ENCODE data around the gene KIF27.
A peak's percentile ranks its signal among the peaks of the same experiment; 100 is the strongest.

KIF27 gene

GRCh38 chr9:83940590-83941303 is 19.5 kb upstream of the KIF27 start:
- H3K4me3 ChIP-seq (ENCODE audit: low read depth, low read length) = no peak overlapping the region
- DNase-seq (ENCODE audit: low read depth) = no peak
- TF ChIP-seq CTCF (IDR thresholded peaks at IDR 0.05; ENCODE audit: insufficient read depth, low read depth, low read length, missing control alignments) = no peak

GRCh38 chr9:83937861-83938455 is 16.7 kb upstream of the KIF27 start:
- no peak overlapping the region for H3K4me3 ChIP-seq (ENCODE audit: low read depth, low read length)
- DNase-seq (ENCODE audit: low read depth) = peak; percentile 74
- peak; percentile 52 for TF ChIP-seq CTCF (IDR thresholded peaks at IDR 0.05; ENCODE audit: insufficient read depth, low read depth, low read length, missing control alignments)

- no peak overlapping the region for H3K4me3 ChIP-seq (ENCODE audit: low read depth, low read length)
- no peak for DNase-seq (ENCODE audit: low read depth)
- TF ChIP-seq CTCF (IDR thresholded peaks at IDR 0.05; ENCODE audit: insufficient read depth, low read depth, low read length, missing control alignments) = no peak
These were observed 15.3 kb upstream of the KIF27 start for GRCh38 chr9:83936523-83936922.

- DNase-seq (ENCODE audit: low read depth) = no peak
These were observed 14.2 kb upstream of the KIF27 start for GRCh38 chr9:83935276-83935935.

GRCh38 chr9:83934569-83935275 is 13.5 kb upstream of the KIF27 start:
- no peak for TF ChIP-seq CTCF (IDR thresholded peaks at IDR 0.05; ENCODE audit: insufficient read depth, low read depth, low read length, missing control alignments)
- no peak for DNase-seq (ENCODE audit: low read depth)
- no peak overlapping the region for H3K4me3 ChIP-seq (ENCODE audit: low read depth, low read length)

More at GRCh38 chr9:83935276-83935935, 14.2 kb upstream of the KIF27 start:
- TF ChIP-seq CTCF (IDR thresholded peaks at IDR 0.05; ENCODE audit: insufficient read depth, low read depth, low read length, missing control alignments) = no peak
- no peak overlapping the region for H3K4me3 ChIP-seq (ENCODE audit: low read depth, low read length)

- no peak for TF ChIP-seq CTCF (IDR thresholded peaks at IDR 0.05; ENCODE audit: insufficient read depth, low read depth, low read length, missing control alignments)
- no peak for DNase-seq (ENCODE audit: low read depth)
- no peak overlapping the region for H3K4me3 ChIP-seq (ENCODE audit: low read depth, low read length)
These were observed 12.6 kb upstream of the KIF27 start for GRCh38 chr9:83933790-83934189.

Measured in GM12865 (cell line).